Neural cell (in vitro differentiated cells): ENCODE data around the gene ATG14. TPM values are rescaled to one million over a fixed set of nuclear protein-coding genes. Genes with fewer than 3 reads are reported as not detected.

Source experiments
- H2AFZ ChIP-seq: fragments of 200-600, 300-800 bp; sonication (generic), shearing (Covaris generic); 2 replicates; pipeline ENCODE4 v1.6.0; 2014; ENCODE audit warnings: low read depth, mild to moderate bottlenecking, antibody characterized with exemption, low read length, moderate library complexity
- H3F3A ChIP-seq: fragments of 200-600 bp; shearing (Covaris generic); 2 replicates; pipeline ENCODE4 v1.6.1; 2016; ENCODE audit warnings: mild to moderate bottlenecking, moderate library complexity, mixed read lengths, antibody characterized with exemption, low read length; ENCODE audit not compliant: insufficient read depth, poor library complexity, severe bottlenecking
- H3K27ac ChIP-seq: fragments of 200-600, 300-800 bp; sonication (generic), shearing (Covaris generic); 2 replicates; pipeline ENCODE4 v1.5.1; 2014; ENCODE audit warnings: mild to moderate bottlenecking, low read length, moderate library complexity
- H3K27me3 ChIP-seq: fragments of 300-800, 200-600 bp; sonication (generic), shearing (Covaris generic); 2 replicates; pipeline ENCODE4 v1.6.0; 2014; ENCODE audit warnings: mild to moderate bottlenecking, low read depth, low read length, moderate library complexity; ENCODE audit not compliant: insufficient read depth
- H3K36me3 ChIP-seq: fragments of 300-800, 200-600 bp; sonication (generic), shearing (Covaris generic); 2 replicates; pipeline ENCODE4 v1.5.1; 2014; ENCODE audit warnings: mild to moderate bottlenecking, antibody characterized with exemption, low read length, moderate library complexity; ENCODE audit not compliant: insufficient read depth
- H3K4me2 ChIP-seq: fragments of 300-800, 200-600 bp; sonication (generic), shearing (Covaris generic); 2 replicates; pipeline ENCODE4 v1.6.0; 2014; ENCODE audit warnings: mild to moderate bottlenecking, low read length
- H3K4me3 ChIP-seq: fragments of 300-800, 200-600 bp; sonication (generic), shearing (Covaris generic); 2 replicates; pipeline ENCODE4 v1.5.1; 2014; ENCODE audit warnings: mild to moderate bottlenecking, low read length, moderate library complexity
- H3K79me2 ChIP-seq: fragments of 200-600 bp; shearing (Covaris generic); replicated peaks from 2 replicates; pipeline ENCODE4 v1.6.0; 2014; ENCODE audit warnings: mild to moderate bottlenecking, low read length, moderate library complexity; ENCODE audit not compliant: insufficient read depth
- H3K9ac ChIP-seq: fragments of 300-800, 200-600 bp; sonication (generic), shearing (Covaris generic); 2 replicates; pipeline ENCODE4 v1.6.1; 2016; ENCODE audit warnings: mild to moderate bottlenecking, low read length, mixed read lengths
- H3K9me2 ChIP-seq: fragments of 200-600 bp; shearing (Covaris generic); 2 replicates; pipeline ENCODE4 v1.6.1; 2016; ENCODE audit warnings: mild to moderate bottlenecking, low read length, mixed read lengths; ENCODE audit not compliant: insufficient read depth
- H3K9me3 ChIP-seq: fragments of 200-600, 300-800 bp; sonication (generic), shearing (Covaris generic); 2 replicates; pipeline ENCODE4 v1.6.1; 2016; ENCODE audit warnings: mild to moderate bottlenecking, mixed run types, low read length, moderate library complexity, mixed read lengths
- H4K20me1 ChIP-seq: fragments of 200-600 bp; shearing (Covaris generic); 2 replicates; pipeline ENCODE4 v1.6.1; 2016; ENCODE audit warnings: mild to moderate bottlenecking, mixed run types; ENCODE audit not compliant: insufficient read depth
- EP300 ChIP-seq: fragments of 450-650 bp; conservative IDR thresholded peaks from 2 replicates; pipeline ENCODE4 v1.6.1; 2014; ENCODE audit warnings: antibody characterized with exemption, mild to moderate bottlenecking, moderate library complexity; ENCODE audit not compliant: poor library complexity, severe bottlenecking
- EZH2 ChIP-seq: fragments of 200-600, 300-800 bp; shearing (Covaris generic), sonication (generic); IDR thresholded peaks from 2 replicates; pipeline ENCODE4 v1.6.1; 2014; ENCODE audit warnings: antibody characterized with exemption, low read length, borderline replicate concordance, mild to moderate bottlenecking; ENCODE audit not compliant: insufficient read depth, poor library complexity, severe bottlenecking
- MXI1 ChIP-seq: fragments of 450-650 bp; conservative IDR thresholded peaks from 2 replicates; pipeline ENCODE4 v1.6.1; 2014; ENCODE audit warnings: antibody characterized with exemption, mild to moderate bottlenecking; ENCODE audit not compliant: poor library complexity, severe bottlenecking
- POLR2AphosphoS5 ChIP-seq: IDR thresholded peaks from 2 replicates; pipeline ENCODE4 v1.6.1; 2012
- RAD21 ChIP-seq: fragments of 450-650 bp; conservative IDR thresholded peaks from 2 replicates; pipeline ENCODE4 v1.6.1; 2014; ENCODE audit warnings: antibody characterized with exemption, mild to moderate bottlenecking, moderate library complexity
- SMC3 ChIP-seq: fragments of 450-650 bp; conservative IDR thresholded peaks from 2 replicates; pipeline ENCODE4 v1.6.1; 2014; ENCODE audit warnings: antibody characterized with exemption, mild to moderate bottlenecking, moderate library complexity; ENCODE audit not compliant: poor library complexity
- TAF1 ChIP-seq: IDR thresholded peaks from 2 replicates; pipeline ENCODE4 v1.6.1; 2012; ENCODE audit warnings: low read depth
- polyA plus RNA-seq: library from polyadenylated mRNA; depleted of rRNA; stranded (reverse); fragments of >200 nt; gene quantifications from 2 replicates; pipeline ENCODE4 v1.2.3, GENCODE V29; 2014
- TF ChIP-seq, protein P1 (sequence below): IDR thresholded peaks from 2 replicates; pipeline ENCODE4 v1.6.1; 2012; ENCODE audit warnings: borderline replicate concordance
- TF ChIP-seq, protein P2 (sequence below): fragments of 450-650 bp; IDR thresholded peaks from 2 replicates; pipeline ENCODE4 v1.5.1; 2014; ENCODE audit warnings: antibody characterized with exemption, mild to moderate bottlenecking, moderate library complexity; ENCODE audit not compliant: poor library complexity, severe bottlenecking

ATG14 gene
- polyA plus RNA-seq, 1 donor from 2014 or later = 28.2 TPM

DNA sequence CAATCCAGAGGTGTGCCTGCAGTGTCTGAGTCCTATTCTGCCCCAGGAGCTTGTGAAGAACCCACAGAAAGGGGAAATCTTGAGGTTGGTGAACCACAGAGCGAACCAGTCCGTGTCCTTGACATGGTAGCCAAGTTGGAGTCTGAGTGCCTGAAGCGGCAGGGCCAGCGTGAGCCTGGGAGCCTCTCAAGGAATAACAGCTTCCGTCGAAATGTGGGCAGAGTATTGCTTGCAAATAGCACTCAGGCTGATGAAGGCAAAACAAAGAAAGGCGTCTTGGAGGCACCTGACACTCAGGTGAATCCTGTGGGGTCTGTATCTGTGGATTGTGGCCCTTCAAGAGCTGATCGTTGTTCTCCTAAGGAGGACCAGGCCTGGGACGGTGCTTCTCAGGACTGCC lies 60.5 kb downstream of the ATG14 start:
- H3K9me3 ChIP-seq = no peaks in the 10 kb centered on the region
- H3K4me2 ChIP-seq = no peak overlapping the region
- no peaks in the 10 kb centered on the region for H3F3A ChIP-seq
- no peaks in the 10 kb centered on the region for H3K9me2 ChIP-seq
- TF ChIP-seq EZH2 (no peak), POLR2AphosphoS5 (no peak), MXI1 (no peak), EP300 (no peak)
- TF ChIP-seq, protein P1, sequence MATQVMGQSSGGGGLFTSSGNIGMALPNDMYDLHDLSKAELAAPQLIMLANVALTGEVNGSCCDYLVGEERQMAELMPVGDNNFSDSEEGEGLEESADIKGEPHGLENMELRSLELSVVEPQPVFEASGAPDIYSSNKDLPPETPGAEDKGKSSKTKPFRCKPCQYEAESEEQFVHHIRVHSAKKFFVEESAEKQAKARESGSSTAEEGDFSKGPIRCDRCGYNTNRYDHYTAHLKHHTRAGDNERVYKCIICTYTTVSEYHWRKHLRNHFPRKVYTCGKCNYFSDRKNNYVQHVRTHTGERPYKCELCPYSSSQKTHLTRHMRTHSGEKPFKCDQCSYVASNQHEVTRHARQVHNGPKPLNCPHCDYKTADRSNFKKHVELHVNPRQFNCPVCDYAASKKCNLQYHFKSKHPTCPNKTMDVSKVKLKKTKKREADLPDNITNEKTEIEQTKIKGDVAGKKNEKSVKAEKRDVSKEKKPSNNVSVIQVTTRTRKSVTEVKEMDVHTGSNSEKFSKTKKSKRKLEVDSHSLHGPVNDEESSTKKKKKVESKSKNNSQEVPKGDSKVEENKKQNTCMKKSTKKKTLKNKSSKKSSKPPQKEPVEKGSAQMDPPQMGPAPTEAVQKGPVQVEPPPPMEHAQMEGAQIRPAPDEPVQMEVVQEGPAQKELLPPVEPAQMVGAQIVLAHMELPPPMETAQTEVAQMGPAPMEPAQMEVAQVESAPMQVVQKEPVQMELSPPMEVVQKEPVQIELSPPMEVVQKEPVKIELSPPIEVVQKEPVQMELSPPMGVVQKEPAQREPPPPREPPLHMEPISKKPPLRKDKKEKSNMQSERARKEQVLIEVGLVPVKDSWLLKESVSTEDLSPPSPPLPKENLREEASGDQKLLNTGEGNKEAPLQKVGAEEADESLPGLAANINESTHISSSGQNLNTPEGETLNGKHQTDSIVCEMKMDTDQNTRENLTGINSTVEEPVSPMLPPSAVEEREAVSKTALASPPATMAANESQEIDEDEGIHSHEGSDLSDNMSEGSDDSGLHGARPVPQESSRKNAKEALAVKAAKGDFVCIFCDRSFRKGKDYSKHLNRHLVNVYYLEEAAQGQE = no peak
- no peak overlapping the region for H3K4me3 ChIP-seq
- no peaks in the 10 kb centered on the region for H3K79me2 ChIP-seq
- no peak overlapping the region for H3K27ac ChIP-seq
- H2AFZ ChIP-seq = no peak overlapping the region
- no peaks in the 10 kb centered on the region for H3K27me3 ChIP-seq
- no peaks in the 10 kb centered on the region for H3K36me3 ChIP-seq
- H4K20me1 ChIP-seq = no peaks in the 10 kb centered on the region
- no peak overlapping the region for H3K9ac ChIP-seq

DNA sequence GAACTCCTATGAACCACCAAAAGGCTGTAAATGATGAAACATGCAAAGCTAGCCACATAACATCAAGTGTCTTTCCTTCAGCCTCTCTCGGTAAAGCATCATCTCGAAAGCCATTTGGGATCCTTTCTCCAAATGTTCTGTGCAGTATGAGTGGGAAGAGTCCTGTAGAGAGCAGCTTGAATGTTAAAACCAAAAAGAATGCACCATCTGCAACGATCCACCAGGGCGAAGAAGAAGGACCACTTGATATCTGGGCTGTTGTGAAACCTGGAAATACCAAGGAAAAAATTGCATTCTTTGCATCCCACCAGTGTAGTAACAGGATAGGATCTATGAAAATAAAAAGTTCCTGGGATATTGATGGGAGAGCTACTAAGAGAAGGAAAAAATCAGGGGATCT lies 61.2 kb downstream of the ATG14 start:
- no peak overlapping the region for H3K27ac ChIP-seq
- H2AFZ ChIP-seq = no peak overlapping the region

More for the DNA sequence above, 61.2 kb downstream of the ATG14 start:
- H3K36me3 ChIP-seq = no peaks in the 10 kb centered on the region
- no peaks in the 10 kb centered on the region for H3K9me3 ChIP-seq
- no peaks in the 10 kb centered on the region for H3K9me2 ChIP-seq
- no peaks in the 10 kb centered on the region for H3K79me2 ChIP-seq
- no peak overlapping the region for H3K4me2 ChIP-seq
- no peaks in the 10 kb centered on the region for H4K20me1 ChIP-seq
- TF ChIP-seq RAD21 (no peak), TAF1 (no peak), SMC3 (no peak), EZH2 (no peak), POLR2AphosphoS5 (no peak), EP300 (no peak), MXI1 (no peak)
- TF ChIP-seq, protein P1 = no peak
- TF ChIP-seq, protein P2, sequence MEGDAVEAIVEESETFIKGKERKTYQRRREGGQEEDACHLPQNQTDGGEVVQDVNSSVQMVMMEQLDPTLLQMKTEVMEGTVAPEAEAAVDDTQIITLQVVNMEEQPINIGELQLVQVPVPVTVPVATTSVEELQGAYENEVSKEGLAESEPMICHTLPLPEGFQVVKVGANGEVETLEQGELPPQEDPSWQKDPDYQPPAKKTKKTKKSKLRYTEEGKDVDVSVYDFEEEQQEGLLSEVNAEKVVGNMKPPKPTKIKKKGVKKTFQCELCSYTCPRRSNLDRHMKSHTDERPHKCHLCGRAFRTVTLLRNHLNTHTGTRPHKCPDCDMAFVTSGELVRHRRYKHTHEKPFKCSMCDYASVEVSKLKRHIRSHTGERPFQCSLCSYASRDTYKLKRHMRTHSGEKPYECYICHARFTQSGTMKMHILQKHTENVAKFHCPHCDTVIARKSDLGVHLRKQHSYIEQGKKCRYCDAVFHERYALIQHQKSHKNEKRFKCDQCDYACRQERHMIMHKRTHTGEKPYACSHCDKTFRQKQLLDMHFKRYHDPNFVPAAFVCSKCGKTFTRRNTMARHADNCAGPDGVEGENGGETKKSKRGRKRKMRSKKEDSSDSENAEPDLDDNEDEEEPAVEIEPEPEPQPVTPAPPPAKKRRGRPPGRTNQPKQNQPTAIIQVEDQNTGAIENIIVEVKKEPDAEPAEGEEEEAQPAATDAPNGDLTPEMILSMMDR = no peak
- H3K9ac ChIP-seq = no peak overlapping the region
- H3K4me3 ChIP-seq = no peak overlapping the region
- no peaks in the 10 kb centered on the region for H3F3A ChIP-seq
- H3K27me3 ChIP-seq = no peaks in the 10 kb centered on the region
